H9 (cell line): ENCODE measurements around the gene OBSL1. TPM values are rescaled to one million over a fixed set of nuclear protein-coding genes. Genes with fewer than 3 reads are reported as not detected.

Experiments
- DNase-seq: peaks from one replicate; pipeline ENCODE4 v3.0.0-alpha.2; 2017
- H2AFZ ChIP-seq: one replicate; pipeline ENCODE4 v1.6.1; 2013; ENCODE audit warnings: mild to moderate bottlenecking, low read length, control low read depth, moderate library complexity
- H2AK5ac ChIP-seq: 2 replicates; pipeline ENCODE4 v1.6.1; 2013; ENCODE audit warnings: low read length, control low read depth, mixed read lengths; ENCODE audit not compliant: insufficient read length
- H2BK120ac ChIP-seq: one replicate; pipeline ENCODE4 v1.6.1; 2013; ENCODE audit warnings: low read depth, mild to moderate bottlenecking, low read length, control low read depth, inconsistent platforms; ENCODE audit not compliant: poor library complexity, severe bottlenecking
- H2BK12ac ChIP-seq: 2 replicates; pipeline ENCODE4 v1.6.1; 2013; ENCODE audit warnings: low read length, control low read depth, mixed read lengths, low read depth; ENCODE audit not compliant: insufficient read length
- H2BK15ac ChIP-seq: 2 replicates; pipeline ENCODE4 v1.6.1; 2013; ENCODE audit warnings: low read depth, low read length, control low read depth
- H2BK20ac ChIP-seq: one replicate; pipeline ENCODE4 v1.6.1; 2013; ENCODE audit warnings: low read depth, mild to moderate bottlenecking, low read length, control low read depth, inconsistent platforms; ENCODE audit not compliant: poor library complexity, severe bottlenecking
- H2BK5ac ChIP-seq: 2 replicates; pipeline ENCODE4 v1.6.1; 2013; ENCODE audit warnings: low read length, control low read depth, mixed read lengths; ENCODE audit not compliant: insufficient read length
- H3K14ac ChIP-seq: 2 replicates; pipeline ENCODE4 v1.6.1; 2013; ENCODE audit warnings: low read length, control low read depth; ENCODE audit not compliant: insufficient read depth
- H3K18ac ChIP-seq: 2 replicates; pipeline ENCODE4 v1.6.1; 2013; ENCODE audit warnings: low read depth, mild to moderate bottlenecking, mixed read lengths, low read length, control low read depth; ENCODE audit not compliant: insufficient read length
- H3K23ac ChIP-seq: 2 replicates; pipeline ENCODE4 v1.6.1; 2013; ENCODE audit warnings: low read length, control low read depth, mixed read lengths, low read depth; ENCODE audit not compliant: insufficient read length
- H3K23me2 ChIP-seq: 2 replicates; pipeline ENCODE4 v1.6.1; 2013; ENCODE audit warnings: low read depth, mild to moderate bottlenecking, mixed read lengths, low read length, control low read depth; ENCODE audit not compliant: insufficient read length, poor library complexity, severe bottlenecking
- H3K27ac ChIP-seq: 2 replicates; pipeline ENCODE4 v1.5.1; 2013; ENCODE audit warnings: low read length, control low read depth, mixed read lengths, low read depth; ENCODE audit not compliant: insufficient read length
- H3K27me3 ChIP-seq: 2 replicates; pipeline ENCODE4 v1.6.1; 2013; ENCODE audit warnings: low read length, control low read depth, inconsistent platforms; ENCODE audit not compliant: insufficient read depth
- H3K4ac ChIP-seq: 2 replicates; pipeline ENCODE4 v1.6.1; 2013; ENCODE audit warnings: low read depth, mild to moderate bottlenecking, control low read depth, inconsistent platforms, low read length, moderate library complexity
- H3K4me1 ChIP-seq: 2 replicates; pipeline ENCODE4 v1.6.1; 2013; ENCODE audit warnings: low read length, control low read depth, inconsistent platforms; ENCODE audit not compliant: insufficient read depth
- H3K4me2 ChIP-seq: 2 replicates; pipeline ENCODE4 v1.6.1; 2013; ENCODE audit warnings: low read length, control low read depth, mixed read lengths; ENCODE audit not compliant: insufficient read length, insufficient read depth
- H3K56ac ChIP-seq: 2 replicates; pipeline ENCODE4 v1.6.1; 2013; ENCODE audit warnings: low read depth, mild to moderate bottlenecking, mixed read lengths, low read length, control low read depth; ENCODE audit not compliant: insufficient read length
- H3K79me1 ChIP-seq: 2 replicates; pipeline ENCODE4 v1.6.1; 2013; ENCODE audit warnings: low read depth, mild to moderate bottlenecking, moderate library complexity, low read length, control low read depth, inconsistent platforms; ENCODE audit not compliant: insufficient read depth, poor library complexity, severe bottlenecking
- H3K79me2 ChIP-seq: 2 replicates; pipeline ENCODE4 v1.6.1; 2013; ENCODE audit warnings: low read length, control low read depth, inconsistent platforms; ENCODE audit not compliant: insufficient read depth
- H3K9ac ChIP-seq: 2 replicates; pipeline ENCODE4 v1.6.1; 2013; ENCODE audit warnings: low read length, control low read depth, mixed read lengths; ENCODE audit not compliant: insufficient read length; ENCODE audit errors: extremely low read depth
- H3K9me3 ChIP-seq: one replicate; pipeline ENCODE4 v1.6.1; 2013; ENCODE audit warnings: low read depth, low read length, inconsistent platforms; ENCODE audit not compliant: control insufficient read depth
- H3T11ph ChIP-seq: one replicate; pipeline ENCODE4 v1.6.1; 2013; ENCODE audit warnings: mild to moderate bottlenecking, low read length, control low read depth, inconsistent platforms
- H4K20me1 ChIP-seq: one replicate; pipeline ENCODE4 v1.6.1; 2013; ENCODE audit not compliant: control insufficient read depth, insufficient read length, insufficient read depth
- H4K5ac ChIP-seq: 2 replicates; pipeline ENCODE4 v1.6.1; 2013; ENCODE audit warnings: low read depth, mild to moderate bottlenecking, mixed read lengths, low read length, control low read depth; ENCODE audit not compliant: insufficient read length
- H4K8ac ChIP-seq: replicated peaks from 2 replicates; pipeline ENCODE4 v1.6.1; 2013; ENCODE audit warnings: low read length, control low read depth, mixed read lengths, low read depth; ENCODE audit not compliant: insufficient read length
- H4K91ac ChIP-seq: 2 replicates; pipeline ENCODE4 v1.6.1; 2013; ENCODE audit warnings: low read depth, mild to moderate bottlenecking, moderate library complexity, mixed read lengths, low read length, control low read depth; ENCODE audit not compliant: insufficient read length
- H3K27ac Mint-ChIP-seq, 3 experiments: 2 replicates in 2 of 3; 3 replicates in 1 of 3; pipeline ENCODE4 v1.8.0; 2020 to 2021; ENCODE audit warnings: mixed read lengths in 3 of 3, mild to moderate bottlenecking in 1 of 3, moderate library complexity in 1 of 3
- H3K27me3 Mint-ChIP-seq: 2 replicates; pipeline ENCODE4 v1.8.0; 2021; ENCODE audit warnings: low read depth, mild to moderate bottlenecking, moderate library complexity, mixed read lengths
- H3K36me3 Mint-ChIP-seq, 3 experiments: 2 replicates in 2 of 3; 3 replicates in 1 of 3; pipeline ENCODE4 v1.8.0; 2020 to 2021; ENCODE audit warnings: low read depth in 3 of 3, mixed read lengths in 3 of 3; ENCODE audit not compliant: insufficient read depth in 1 of 3
- H3K4me1 Mint-ChIP-seq, 2 experiments: 2 replicates each; pipeline ENCODE4 v1.8.0; 2020; ENCODE audit warnings: mixed read lengths in 2 of 2
- H3K4me3 Mint-ChIP-seq, 2 experiments: 2 replicates in 1 of 2; 3 replicates in 1 of 2; pipeline ENCODE4 v1.8.0; 2020 to 2021; ENCODE audit warnings: mild to moderate bottlenecking in 2 of 2, mixed read lengths in 2 of 2, moderate library complexity in 1 of 2
- H3K9me3 Mint-ChIP-seq, 2 experiments: 2 replicates in 1 of 2; 3 replicates in 1 of 2; pipeline ENCODE4 v1.8.0; 2020; ENCODE audit warnings: mild to moderate bottlenecking in 2 of 2, mixed read lengths in 2 of 2, moderate library complexity in 1 of 2
- CTCF ChIP-seq: fragments of 200-600 bp; sonication (generic); conservative IDR thresholded peaks from 3 replicates; pipeline ENCODE4 v1.8.0; 2021; ENCODE audit warnings: antibody characterized with exemption, mild to moderate bottlenecking
- WGBS: extraction: QIAGEN DNeasy Blood & Tissue Kit; methylation state at CpG from one replicate; pipeline ENCODE4 v1.1.7; 2013; ENCODE audit warnings: missing lambda C conversion rate, low lambda C conversion rate, mixed read lengths; ENCODE audit not compliant: insufficient read length; ENCODE audit errors: extremely low coverage; 5-methylcytosine and 5-hydroxymethylcytosine counted together
- total RNA-seq: library from RNA; stranded (reverse); gene quantifications from 2 replicates; pipeline ENCODE4 v1.2.1, GENCODE V29; 2021

Gene OBSL1
- total RNA-seq, 1 experiment from 2014 or later: 140 TPM

GRCh38 chr2:219557791-219558785 is 13.3 kb downstream of the OBSL1 start:
- Histone ChIP-seq H4K8ac (no peak overlapping the region), H3K14ac (no peak overlapping the region), H3K23ac (no peak overlapping the region), H3K27ac (no peak overlapping the region), H3K4me2 (no peak overlapping the region), H3K9ac (no peak overlapping the region), H4K20me1 (no peaks in the 10 kb centered on the region), H3K23me2 (no peaks in the 10 kb centered on the region), H3K18ac (no peak overlapping the region), H2BK12ac (no peak overlapping the region), H3K79me2 (no peaks in the 10 kb centered on the region), H3K9me3 (no peaks in the 10 kb centered on the region), H2AK5ac (no peak overlapping the region), H2AFZ (no peak overlapping the region), H2BK120ac (no peak overlapping the region), H2BK20ac (no peak overlapping the region), H4K91ac (no peak overlapping the region), H3K79me1 (no peaks in the 10 kb centered on the region), H3K27me3 (peaks cover 4% of the 10 kb centered on the region; the same call in 1 of the 2 replicates), H3K4me1 (peaks cover 17% of the 10 kb centered on the region; the same call in 1 of the 2 replicates), H3T11ph (no peak overlapping the region), H2BK15ac (no peak overlapping the region), H3K56ac (no peak overlapping the region), H2BK5ac (no peak overlapping the region), H3K4ac (no peak overlapping the region), H4K5ac (no peak overlapping the region)
- no peak for DNase-seq
- Mint-ChIP-seq H3K27ac (no peak overlapping the region; a peak in 1 of 7 replicates), H3K36me3 (peaks cover 19 to 53% (median 46%) of the 10 kb centered on the region in 3 experiments), H3K9me3 (no peaks in the 10 kb centered on the region; a peak in 1 of 5 replicates), H3K27me3 (peaks cover 20% of the 10 kb centered on the region), H3K4me1 (peaks cover 34 to 39% of the 10 kb centered on the region in 2 experiments), H3K4me3 (no peak overlapping the region)
- no peak for TF ChIP-seq CTCF
- WGBS: no CpG with 5 or more reads among the region's 25 CpGs
